ENCODE results near the gene MET. TPM values are rescaled to one million over a fixed set of nuclear protein-coding genes. Genes with fewer than 3 reads are reported as not detected.

MET gene
- total and polyA plus RNA-seq, 2 of the 8 experiments (the other 6 are each of a cell fraction or from before 2014, with no cell fraction given), result 3.5 to 12.9 TPM

DNA sequence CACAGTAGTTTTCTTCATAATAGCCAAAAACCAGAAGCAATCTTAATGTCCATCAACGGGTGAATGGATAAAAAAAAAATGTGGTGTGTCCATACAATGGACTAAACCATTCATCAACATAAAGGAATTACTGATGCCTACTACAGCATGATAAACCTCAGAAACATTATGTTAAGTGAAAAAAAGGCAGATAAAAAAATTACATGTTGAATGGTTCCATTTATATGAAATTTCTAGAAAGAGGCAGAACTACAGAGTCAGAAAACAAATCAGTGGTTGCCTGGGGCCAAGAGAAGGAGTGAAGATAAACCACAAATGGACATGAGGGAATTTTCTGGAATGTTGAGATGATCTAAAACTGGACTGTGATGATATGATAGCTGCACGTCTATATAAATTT is 115.9 kb downstream of the MET start (continued):
- TF ChIP-seq RNF2 (IDR thresholded peaks at IDR 0.05; ENCODE audit: borderline replicate concordance, low read depth, low read length, missing control alignments, poor library complexity, severe bottlenecking) (no peak), TAF1 (IDR thresholded peaks at IDR 0.05; ENCODE audit: low read depth, low read length) (no peak), HDAC6 (IDR thresholded peaks at IDR 0.05; ENCODE audit: low read depth, low read length) (no peak)
